ENCODE results near the gene RFTN2. TPM values are rescaled to one million over a fixed set of nuclear protein-coding genes. Genes with fewer than 3 reads are reported as not detected.
"Not testable (repeated sequence)": the region's sequence is repeated elsewhere in the genome, so short reads cannot be mapped to it uniquely, and the experiment has no call there.

RFTN2 gene
- total RNA-seq, 2 experiments from 2014 or later, result not detected

- DNase-seq, result no peak
- H3K27ac Mint-ChIP-seq, result no peak overlapping the region
- no peaks in the 10 kb centered on the region for H3K27me3 Mint-ChIP-seq
- peaks cover 16% of the 10 kb centered on the region for H3K36me3 Mint-ChIP-seq (ENCODE audit: low read depth)
- no peak for TF ChIP-seq CTCF (IDR thresholded peaks at IDR 0.05)
- intact Hi-C loops (cut with micrococcal nuclease), result no loop called here
- H3K4me3 Mint-ChIP-seq, result no peak overlapping the region
- H3K9me3 Mint-ChIP-seq, result no peaks in the 10 kb centered on the region
- CTCF ChIA-PET, result no interaction called here
- ATAC-seq, result no peak
- H3K4me1 Mint-ChIP-seq (ENCODE audit: low read depth), result peaks cover 4% of the 10 kb centered on the region
- POLR2A ChIA-PET, result no interaction called here
Observed at GRCh38 chr2:197555467-197555866, 119.9 kb downstream of the RFTN2 start.

- DNase-seq; H3K27me3 Mint-ChIP-seq; H3K27ac Mint-ChIP-seq; H3K9me3 Mint-ChIP-seq; intact Hi-C loops (cut with micrococcal nuclease); POLR2A ChIA-PET; CTCF ChIA-PET; H3K4me1 Mint-ChIP-seq (ENCODE audit: low read depth); H3K4me3 Mint-ChIP-seq; ATAC-seq: not testable (repeated sequence)
- H3K36me3 Mint-ChIP-seq (ENCODE audit: low read depth), result peaks cover 21% of the 10 kb centered on the region
Observed at GRCh38 chr2:197551260-197551659, 124.1 kb downstream of the RFTN2 start.

- H3K27me3 Mint-ChIP-seq, result no peaks in the 10 kb centered on the region
- no peak overlapping the region for H3K4me3 Mint-ChIP-seq
- H3K27ac Mint-ChIP-seq, result no peak overlapping the region
- ChIA-PET POLR2A (no interaction called here), CTCF (no interaction called here)
- peaks cover 2% of the 10 kb centered on the region for H3K4me1 Mint-ChIP-seq (ENCODE audit: low read depth)
- H3K36me3 Mint-ChIP-seq (ENCODE audit: low read depth), result peaks cover 23% of the 10 kb centered on the region
- TF ChIP-seq CTCF (IDR thresholded peaks at IDR 0.05), result no peak
- H3K9me3 Mint-ChIP-seq, result no peaks in the 10 kb centered on the region
- intact Hi-C loops (cut with micrococcal nuclease), result no loop called here
- ATAC-seq (no peak), DNase-seq (no peak)
Observed at GRCh38 chr2:197548582-197548981, 126.8 kb downstream of the RFTN2 start.

GRCh38 chr2:197547163-197547900, 128.1 kb downstream of the RFTN2 start:
- Mint-ChIP-seq H3K27me3 (no peaks in the 10 kb centered on the region), H3K27ac (no peak overlapping the region), H3K4me3 (no peak overlapping the region), H3K9me3 (no peaks in the 10 kb centered on the region), H3K4me1 (ENCODE audit: low read depth) (peaks cover 2% of the 10 kb centered on the region), H3K36me3 (ENCODE audit: low read depth) (peaks cover 24% of the 10 kb centered on the region)
- ATAC-seq (no peak), DNase-seq (no peak)
- intact Hi-C loops (cut with micrococcal nuclease), result no loop called here
- POLR2A ChIA-PET, result no interaction called here
- CTCF ChIA-PET, result no interaction called here
- TF ChIP-seq CTCF (IDR thresholded peaks at IDR 0.05), result no peak

- peaks cover 17% of the 10 kb centered on the region for H3K4me1 Mint-ChIP-seq (ENCODE audit: low read depth)
- ATAC-seq, result no peak
- ChIA-PET CTCF (no interaction called here), POLR2A (interaction anchor here (0.6 kb wide), 1 partner anchor 162 kb away, joined by 3 read pairs; the partner anchor contains the start of gene MARS2)
- no peaks in the 10 kb centered on the region for H3K27me3 Mint-ChIP-seq
- intact Hi-C loops (cut with micrococcal nuclease), result no loop called here
- no peak overlapping the region for H3K27ac Mint-ChIP-seq
- H3K9me3 Mint-ChIP-seq, result no peaks in the 10 kb centered on the region
- no peak for TF ChIP-seq CTCF (IDR thresholded peaks at IDR 0.05)
- peaks cover 34% of the 10 kb centered on the region for H3K36me3 Mint-ChIP-seq (ENCODE audit: low read depth)
- no peak for DNase-seq
- no peak overlapping the region for H3K4me3 Mint-ChIP-seq
Observed at GRCh38 chr2:197543206-197543605, 132.2 kb downstream of the RFTN2 start.

Data from activated CD8-positive, alpha-beta T cell treated with anti-CD3 and anti-CD28 coated beads for 36 hours (primary cell).